Measurements from ENCODE around the gene HCAR2. TPM values are rescaled to one million over a fixed set of nuclear protein-coding genes. Genes with fewer than 3 reads are reported as not detected.
"Not testable (repeated sequence)": the region's sequence is repeated elsewhere in the genome, so short reads cannot be mapped to it uniquely, and the experiment has no call there.

HCAR2 gene
- polyA plus RNA-seq, 1 donor: 2.6 TPM

DNA sequence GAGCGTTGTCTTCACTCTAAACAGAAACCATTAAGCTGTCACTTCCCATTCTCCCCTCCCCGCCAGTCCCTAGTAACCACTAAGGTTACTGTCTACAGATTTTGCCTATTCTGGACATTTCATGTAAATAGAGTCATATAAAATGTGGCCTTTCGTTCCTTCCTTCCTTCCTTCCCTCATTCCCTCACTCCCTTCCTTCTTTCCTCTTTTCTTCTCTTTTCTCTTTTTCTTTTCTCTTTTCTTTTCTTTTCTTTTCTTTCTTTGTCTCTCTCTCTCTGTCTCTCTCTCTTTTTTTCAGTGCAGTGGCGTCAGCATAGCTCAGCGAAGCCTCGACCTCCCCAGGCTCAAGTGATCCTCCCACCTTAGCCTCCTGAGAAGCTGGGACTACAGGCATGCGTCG, 37.8 kb downstream of the HCAR2 start:
- no peaks in the 10 kb centered on the region for H3K27me3 ChIP-seq (ENCODE audit: control insufficient read depth, insufficient read depth, low read length)
- no peaks in the 10 kb centered on the region for H3K4me1 ChIP-seq (ENCODE audit: control insufficient read depth, insufficient read depth, low read length)
- no peak for DNase-seq
- H3K27ac ChIP-seq (ENCODE audit: low read length): no peak overlapping the region
- no peaks in the 10 kb centered on the region for H3K36me3 ChIP-seq (ENCODE audit: control insufficient read depth, insufficient read depth, low read length)
- no peak overlapping the region for H3K4me3 ChIP-seq (ENCODE audit: low read length)
- H3K9me3 ChIP-seq (ENCODE audit: control insufficient read depth, low read depth, low read length): no peaks in the 10 kb centered on the region
- WGBS (ENCODE audit: insufficient coverage, low lambda C conversion rate): 84% methylated on average over 2 of the region's 8 CpGs

DNA sequence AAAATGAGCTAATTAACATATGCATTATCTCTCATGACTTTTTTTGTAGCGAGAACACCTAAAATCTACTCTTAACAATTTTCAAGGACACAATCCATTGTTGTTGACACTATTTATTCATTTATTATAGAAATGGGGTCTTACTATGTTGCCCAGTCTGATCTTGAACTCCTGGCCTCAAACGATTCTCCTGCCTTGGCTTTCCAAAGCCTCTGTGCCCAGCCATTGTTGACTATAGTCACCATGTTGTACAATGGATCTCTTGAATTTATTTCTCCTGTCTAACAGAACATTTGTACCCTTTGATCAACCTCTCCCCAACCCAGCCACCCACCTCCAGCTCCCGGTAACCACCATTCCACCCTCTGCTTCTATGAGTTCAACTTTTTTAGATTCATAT, 41.2 kb downstream of the HCAR2 start:
- DNase-seq: no peak
- no CpG with 5 or more reads among the region's 3 CpGs for WGBS (ENCODE audit: insufficient coverage, low lambda C conversion rate)
- H3K27me3 ChIP-seq (ENCODE audit: control insufficient read depth, insufficient read depth, low read length): no peaks in the 10 kb centered on the region
- H3K27ac ChIP-seq (ENCODE audit: low read length): no peak overlapping the region
- no peaks in the 10 kb centered on the region for H3K9me3 ChIP-seq (ENCODE audit: control insufficient read depth, low read depth, low read length)
- no peak overlapping the region for H3K4me3 ChIP-seq (ENCODE audit: low read length)
- H3K4me1 ChIP-seq (ENCODE audit: control insufficient read depth, insufficient read depth, low read length): no peaks in the 10 kb centered on the region
- H3K36me3 ChIP-seq (ENCODE audit: control insufficient read depth, insufficient read depth, low read length): no peaks in the 10 kb centered on the region

DNA sequence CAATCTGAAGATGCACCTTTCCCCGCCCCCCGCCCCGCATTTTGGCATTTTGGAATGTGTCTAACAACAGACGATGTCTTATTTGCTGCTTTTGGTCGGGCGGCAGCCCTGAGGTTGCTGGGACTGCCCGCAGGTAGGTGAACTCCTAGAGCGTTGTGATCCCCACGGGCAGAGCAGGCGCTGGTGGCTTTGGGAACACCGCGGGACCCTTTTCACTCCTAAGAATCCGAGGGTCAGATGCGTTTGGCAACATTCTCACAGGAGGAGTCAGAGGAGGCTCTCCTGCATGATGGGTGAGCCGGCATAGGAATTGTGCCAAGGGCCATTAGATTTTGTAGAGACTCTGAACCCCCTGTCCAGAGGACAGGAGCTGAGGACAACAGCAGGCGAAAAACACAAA, 41.9 kb downstream of the HCAR2 start:
- no peak for DNase-seq
- no CpG with 5 or more reads among the region's 16 CpGs for WGBS (ENCODE audit: insufficient coverage, low lambda C conversion rate)
- Histone ChIP-seq H3K27ac (ENCODE audit: low read length) (no peak overlapping the region), H3K9me3 (ENCODE audit: control insufficient read depth, low read depth, low read length) (no peaks in the 10 kb centered on the region), H3K4me3 (ENCODE audit: low read length) (no peak overlapping the region), H3K36me3 (ENCODE audit: control insufficient read depth, insufficient read depth, low read length) (no peaks in the 10 kb centered on the region), H3K27me3 (ENCODE audit: control insufficient read depth, insufficient read depth, low read length) (no peaks in the 10 kb centered on the region), H3K4me1 (ENCODE audit: control insufficient read depth, insufficient read depth, low read length) (no peaks in the 10 kb centered on the region)

DNA sequence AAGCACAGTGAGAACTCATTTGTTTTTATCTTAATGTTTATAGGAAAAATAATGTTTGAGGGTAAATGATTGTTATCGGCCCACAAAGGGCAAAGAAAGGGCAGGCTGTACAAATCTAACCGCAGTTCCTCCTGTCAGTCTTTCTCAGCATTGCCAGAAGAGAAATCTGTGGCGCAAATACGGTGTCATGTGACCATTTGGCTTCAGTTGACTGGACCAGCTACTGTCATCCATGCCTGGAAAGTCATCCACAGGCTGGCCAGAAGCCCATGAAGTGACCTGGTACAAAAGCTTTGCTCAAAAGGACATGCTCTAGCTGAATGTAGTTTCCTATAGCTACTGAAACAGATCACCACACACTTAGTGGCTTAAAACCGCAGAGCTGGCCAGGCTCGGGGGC, 43.6 kb downstream of the HCAR2 start:
- Histone ChIP-seq H3K9me3 (ENCODE audit: control insufficient read depth, low read depth, low read length) (no peaks in the 10 kb centered on the region), H3K27ac (ENCODE audit: low read length) (no peak overlapping the region), H3K36me3 (ENCODE audit: control insufficient read depth, insufficient read depth, low read length) (no peaks in the 10 kb centered on the region), H3K27me3 (ENCODE audit: control insufficient read depth, insufficient read depth, low read length) (no peaks in the 10 kb centered on the region), H3K4me1 (ENCODE audit: control insufficient read depth, insufficient read depth, low read length) (no peaks in the 10 kb centered on the region), H3K4me3 (ENCODE audit: low read length) (no peak overlapping the region)
- no CpG with 5 or more reads among the region's 6 CpGs for WGBS (ENCODE audit: insufficient coverage, low lambda C conversion rate)
- no peak for DNase-seq

DNA sequence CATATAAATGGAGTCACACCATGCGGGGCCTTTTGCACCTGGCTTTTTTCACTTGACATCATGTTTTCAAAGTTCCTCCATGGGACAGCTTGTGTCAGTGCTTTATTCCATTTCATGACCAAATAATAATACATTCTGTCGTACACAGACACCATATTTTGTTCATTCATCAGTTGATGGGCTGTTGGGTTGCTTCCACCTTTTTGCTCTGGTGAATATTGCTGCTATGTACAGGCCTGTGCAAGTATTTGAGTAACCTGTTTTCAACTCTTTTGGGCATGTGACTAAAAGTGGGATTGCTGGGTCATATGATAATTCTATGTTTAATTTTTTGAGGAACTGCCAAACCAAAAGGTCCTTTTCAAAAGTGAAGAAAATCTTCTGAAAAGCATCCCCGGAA, 46.9 kb downstream of the HCAR2 start:
- Histone ChIP-seq H3K27me3 (ENCODE audit: control insufficient read depth, insufficient read depth, low read length) (no peaks in the 10 kb centered on the region), H3K36me3 (ENCODE audit: control insufficient read depth, insufficient read depth, low read length) (no peaks in the 10 kb centered on the region), H3K27ac (ENCODE audit: low read length) (no peak overlapping the region), H3K4me1 (ENCODE audit: control insufficient read depth, insufficient read depth, low read length) (no peaks in the 10 kb centered on the region), H3K9me3 (ENCODE audit: control insufficient read depth, low read depth, low read length) (no peaks in the 10 kb centered on the region), H3K4me3 (ENCODE audit: low read length) (no peak overlapping the region)
- no peak for DNase-seq
- 83% methylated on average over 1 of the region's 3 CpGs for WGBS (ENCODE audit: insufficient coverage, low lambda C conversion rate)

DNA sequence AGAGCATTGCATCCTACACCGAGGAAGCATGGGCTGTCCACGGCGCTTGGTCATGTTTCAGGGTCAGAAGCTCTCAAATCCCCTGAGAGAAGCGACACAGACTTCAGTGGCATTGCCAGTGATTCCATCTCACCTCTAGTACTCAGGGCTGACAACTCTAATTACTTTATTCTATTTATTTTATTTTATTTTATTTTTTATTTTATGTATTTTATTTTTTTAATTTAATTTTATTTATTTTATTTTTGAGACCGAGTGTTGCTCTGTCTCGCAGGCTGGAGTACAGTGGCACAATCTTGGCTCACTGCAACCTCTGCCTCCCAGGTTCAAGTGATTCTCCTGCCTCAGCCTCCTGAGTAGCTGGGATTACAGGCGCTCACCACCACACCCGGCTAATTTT, 49.9 kb downstream of the HCAR2 start:
- WGBS (ENCODE audit: insufficient coverage, low lambda C conversion rate): 100% methylated on average over 2 of the region's 8 CpGs
- DNase-seq; H3K27ac ChIP-seq (ENCODE audit: low read length); H3K9me3 ChIP-seq (ENCODE audit: control insufficient read depth, low read depth, low read length); H3K4me3 ChIP-seq (ENCODE audit: low read length); H3K4me1 ChIP-seq (ENCODE audit: control insufficient read depth, insufficient read depth, low read length); H3K36me3 ChIP-seq (ENCODE audit: control insufficient read depth, insufficient read depth, low read length); H3K27me3 ChIP-seq (ENCODE audit: control insufficient read depth, insufficient read depth, low read length): not testable (repeated sequence)

DNA sequence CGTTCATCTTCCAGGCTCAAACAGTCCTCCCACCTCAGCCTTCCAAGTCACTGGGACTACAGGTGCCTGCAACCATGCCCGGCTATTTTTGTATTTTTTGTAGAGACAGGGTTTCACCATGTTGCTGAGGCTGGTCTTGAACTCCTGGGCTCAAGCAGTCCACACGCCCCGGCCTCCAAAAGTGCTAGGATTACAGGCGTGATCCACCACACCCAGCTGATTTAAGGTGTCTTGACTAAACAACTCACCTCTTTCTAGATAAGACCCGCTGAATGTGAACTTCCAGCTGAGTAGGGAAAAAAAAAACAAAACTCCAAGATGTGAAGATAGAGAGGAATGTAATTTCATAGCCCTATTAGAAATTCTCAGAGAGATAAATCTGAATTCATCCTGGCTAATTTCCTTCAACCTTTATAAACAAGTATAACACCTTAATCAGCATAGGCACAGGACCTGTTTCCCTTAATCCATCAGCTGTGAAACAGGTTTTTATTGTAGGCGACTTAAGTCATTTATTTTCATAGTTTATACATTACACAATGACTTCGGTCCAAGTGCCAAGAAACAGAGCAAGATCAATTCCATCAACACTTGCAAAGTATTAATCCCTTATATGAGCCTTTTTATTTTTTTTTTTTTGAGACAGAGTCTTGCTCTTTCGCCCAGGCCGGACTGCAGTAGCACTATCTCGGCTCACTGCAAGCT, 51.5 kb downstream of the HCAR2 start:
- Histone ChIP-seq H3K4me3 (ENCODE audit: low read length) (no peak overlapping the region), H3K9me3 (ENCODE audit: control insufficient read depth, low read depth, low read length) (no peaks in the 10 kb centered on the region), H3K27me3 (ENCODE audit: control insufficient read depth, insufficient read depth, low read length) (no peaks in the 10 kb centered on the region), H3K36me3 (ENCODE audit: control insufficient read depth, insufficient read depth, low read length) (no peaks in the 10 kb centered on the region), H3K27ac (ENCODE audit: low read length) (no peak overlapping the region), H3K4me1 (ENCODE audit: control insufficient read depth, insufficient read depth, low read length) (no peaks in the 10 kb centered on the region)
- peak in 1 of 2 donors; percentile 11 for DNase-seq
- WGBS (ENCODE audit: insufficient coverage, low lambda C conversion rate): 10% methylated on average over 2 of the region's 11 CpGs

Other genes with a start within 250 kb of the HCAR2 start
- 36.0 TPM for gene ZCCHC8, start 202.4 kb downstream of the HCAR2 start, polyA plus RNA-seq
- gene RSRC2, start 176.4 kb downstream of the HCAR2 start, polyA plus RNA-seq: 120 TPM
- gene KNTC1, start 176.1 kb downstream of the HCAR2 start, polyA plus RNA-seq: 37.1 TPM
- gene HCAR3, start 13.5 kb upstream of the HCAR2 start, polyA plus RNA-seq: 0.82 TPM
- 0.46 TPM for gene HCAR1, start 27.5 kb upstream of the HCAR2 start, polyA plus RNA-seq
- gene DENR, start 49.5 kb upstream of the HCAR2 start, polyA plus RNA-seq: 59.1 TPM
- 0.36 TPM for gene CCDC62, start 71.2 kb upstream of the HCAR2 start, polyA plus RNA-seq
- gene HIP1R, start 132.1 kb upstream of the HCAR2 start, polyA plus RNA-seq: 41.8 TPM
- 26.5 TPM for gene VPS37B, start 192.8 kb upstream of the HCAR2 start, polyA plus RNA-seq